ENCODE data around the gene POU2F1. TPM values are rescaled to one million over a fixed set of nuclear protein-coding genes. Genes with fewer than 3 reads are reported as not detected.

The POU2F1 gene
- total and polyA plus RNA-seq, 4 donors, result 0.93 to 10.5 (median 6.5) TPM

DNA sequence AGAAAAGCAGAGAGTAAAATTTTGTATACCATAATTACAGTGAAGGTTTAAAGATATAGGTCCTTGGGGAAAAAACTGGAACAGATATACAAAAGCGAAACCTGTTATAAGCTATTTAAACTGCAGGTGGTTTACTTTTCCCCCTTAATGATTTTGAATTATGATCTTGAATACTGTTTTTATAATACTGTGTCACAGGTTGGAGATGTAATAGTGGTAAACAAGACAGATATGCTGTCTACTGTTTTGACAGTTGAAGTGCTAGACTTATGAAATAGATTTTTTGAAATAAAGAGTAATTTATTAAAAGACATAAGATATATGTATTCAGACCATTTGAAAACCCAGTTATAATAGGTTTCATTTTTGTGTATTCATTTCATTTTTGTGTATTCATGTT, 168.3 kb downstream of the POU2F1 start:
- no peak for DNase-seq (ENCODE audit: low spot score)
- Histone ChIP-seq H3K27ac (ENCODE audit: low read depth in 1 of 2, low read length in 2 of 2) (no peak overlapping the region), H3K27me3 (ENCODE audit: control insufficient read depth in 4 of 4, insufficient read depth in 4 of 4, low read length in 3 of 4) (no peaks in the 10 kb centered on the region), H3K4me1 (ENCODE audit: control insufficient read depth in 4 of 4, insufficient read depth in 4 of 4, low read length in 3 of 4) (peaks cover 0 to 5% (median 1%) of the 10 kb centered on the region in 4 donors), H3K36me3 (ENCODE audit: control insufficient read depth in 4 of 4, insufficient read depth in 3 of 4, low read depth in 1 of 4, low read length in 3 of 4) (peaks cover 6 to 15% (median 12%) of the 10 kb centered on the region in 4 donors), H3K4me3 (ENCODE audit: low read depth in 1 of 3, low read length in 3 of 3) (no peak overlapping the region), H3K9me3 (ENCODE audit: control insufficient read depth in 4 of 4, low read length in 3 of 4) (no peaks in the 10 kb centered on the region), H3K9ac (ENCODE audit: low read depth in 1 of 2, low read length in 2 of 2) (no peak overlapping the region)
- 97% methylated on average over 1 of the region's 1 CpG for WGBS
- TF ChIP-seq EGR1 (IDR thresholded peaks at IDR 0.05; ENCODE audit: low read depth in 2 of 2) (no peak), ATF3 (IDR thresholded peaks at IDR 0.05) (no peak)

DNA sequence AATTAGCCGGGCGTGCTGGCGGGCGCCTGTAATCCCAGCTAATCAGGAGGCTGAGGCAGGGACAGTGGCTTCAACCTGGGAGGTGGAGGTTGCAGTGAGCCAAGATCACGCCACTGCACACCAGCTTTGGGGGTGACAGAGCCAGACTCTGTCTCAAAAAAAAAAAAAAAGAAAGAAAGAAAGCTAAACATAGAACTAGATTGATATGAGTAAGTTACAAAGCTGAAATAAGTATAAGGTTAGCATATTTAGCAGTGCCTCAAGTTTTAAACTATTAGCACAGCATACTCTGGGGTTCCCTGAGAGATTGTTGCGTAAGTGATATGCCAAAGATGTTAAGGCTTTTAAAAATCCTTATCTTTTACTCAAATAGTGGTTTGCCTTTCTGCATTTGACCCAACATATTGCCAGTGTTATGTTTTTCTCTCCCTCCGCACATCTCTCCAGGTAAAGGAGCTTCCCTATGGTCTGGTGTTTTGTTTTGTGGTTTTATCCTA, 171.6 kb downstream of the POU2F1 start:
- Histone ChIP-seq H3K9ac (ENCODE audit: low read depth in 1 of 2, low read length in 2 of 2) (no peak overlapping the region), H3K4me1 (ENCODE audit: control insufficient read depth in 4 of 4, insufficient read depth in 4 of 4, low read length in 3 of 4) (peaks cover 0 to 4% (median 1%) of the 10 kb centered on the region in 4 donors), H3K4me3 (ENCODE audit: low read depth in 1 of 3, low read length in 3 of 3) (no peak overlapping the region), H3K27ac (ENCODE audit: low read depth in 1 of 2, low read length in 2 of 2) (no peak overlapping the region), H3K36me3 (ENCODE audit: control insufficient read depth in 4 of 4, insufficient read depth in 3 of 4, low read depth in 1 of 4, low read length in 3 of 4) (peaks cover 3 to 7% (median 4%) of the 10 kb centered on the region in 4 donors), H3K9me3 (ENCODE audit: control insufficient read depth in 4 of 4, low read length in 3 of 4) (no peaks in the 10 kb centered on the region), H3K27me3 (ENCODE audit: control insufficient read depth in 4 of 4, insufficient read depth in 4 of 4, low read length in 3 of 4) (no peaks in the 10 kb centered on the region)
- 96% methylated on average over 7 of the region's 7 CpGs for WGBS
- no peak for TF ChIP-seq RXRA (IDR thresholded peaks at IDR 0.05)
- no peak for TF ChIP-seq FOXA2 (IDR thresholded peaks at IDR 0.05)
- TF ChIP-seq HNF4G (IDR thresholded peaks at IDR 0.05), result no peak
- no peak for TF ChIP-seq ATF3 (IDR thresholded peaks at IDR 0.05)
- TF ChIP-seq GABPA (IDR thresholded peaks at IDR 0.05 in 1 of 2, conservative IDR thresholded peaks at IDR 0.05 in 1 of 2), result no peak
- no peak for TF ChIP-seq REST (IDR thresholded peaks at IDR 0.05)
- no peak for TF ChIP-seq SP1 (IDR thresholded peaks at IDR 0.05)
- TF ChIP-seq NR2F2 (IDR thresholded peaks at IDR 0.05), result no peak
- DNase-seq (ENCODE audit: low spot score), result no peak

GRCh38 chr1:167400359-167400953, 179.8 kb downstream of the POU2F1 start:
- Histone ChIP-seq H3K27ac (ENCODE audit: low read depth in 1 of 2, low read length in 2 of 2) (no peak overlapping the region), H3K4me3 (ENCODE audit: low read depth in 1 of 3, low read length in 3 of 3) (no peak overlapping the region), H3K36me3 (ENCODE audit: control insufficient read depth in 4 of 4, insufficient read depth in 3 of 4, low read depth in 1 of 4, low read length in 3 of 4) (peaks cover 5 to 14% (median 8%) of the 10 kb centered on the region in 4 donors), H3K9me3 (ENCODE audit: control insufficient read depth in 4 of 4, low read length in 3 of 4) (no peaks in the 10 kb centered on the region), H3K4me1 (ENCODE audit: control insufficient read depth in 4 of 4, insufficient read depth in 4 of 4, low read length in 3 of 4) (no peaks in the 10 kb centered on the region), H3K27me3 (ENCODE audit: control insufficient read depth in 4 of 4, insufficient read depth in 4 of 4, low read length in 3 of 4) (no peaks in the 10 kb centered on the region), H3K9ac (ENCODE audit: low read depth in 1 of 2, low read length in 2 of 2) (no peak overlapping the region)
- no peak for DNase-seq (ENCODE audit: low spot score)
- 74% methylated on average over 2 of the region's 2 CpGs for WGBS
- TF ChIP-seq REST (IDR thresholded peaks at IDR 0.05) (no peak), EGR1 (IDR thresholded peaks at IDR 0.05; ENCODE audit: low read depth in 2 of 2) (no peak), YY1 (IDR thresholded peaks at IDR 0.05) (no peak), RAD21 (IDR thresholded peaks at IDR 0.05) (no peak), RXRA (IDR thresholded peaks at IDR 0.05) (no peak), HNF4A (conservative IDR thresholded peaks at IDR 0.05) (no peak), FOXA1 (IDR thresholded peaks at IDR 0.05) (no peak)
- TF ChIP-seq, protein P1, sequence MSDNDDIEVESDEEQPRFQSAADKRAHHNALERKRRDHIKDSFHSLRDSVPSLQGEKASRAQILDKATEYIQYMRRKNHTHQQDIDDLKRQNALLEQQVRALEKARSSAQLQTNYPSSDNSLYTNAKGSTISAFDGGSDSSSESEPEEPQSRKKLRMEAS (IDR thresholded peaks at IDR 0.05), result no peak
- TF ChIP-seq, protein P2, sequence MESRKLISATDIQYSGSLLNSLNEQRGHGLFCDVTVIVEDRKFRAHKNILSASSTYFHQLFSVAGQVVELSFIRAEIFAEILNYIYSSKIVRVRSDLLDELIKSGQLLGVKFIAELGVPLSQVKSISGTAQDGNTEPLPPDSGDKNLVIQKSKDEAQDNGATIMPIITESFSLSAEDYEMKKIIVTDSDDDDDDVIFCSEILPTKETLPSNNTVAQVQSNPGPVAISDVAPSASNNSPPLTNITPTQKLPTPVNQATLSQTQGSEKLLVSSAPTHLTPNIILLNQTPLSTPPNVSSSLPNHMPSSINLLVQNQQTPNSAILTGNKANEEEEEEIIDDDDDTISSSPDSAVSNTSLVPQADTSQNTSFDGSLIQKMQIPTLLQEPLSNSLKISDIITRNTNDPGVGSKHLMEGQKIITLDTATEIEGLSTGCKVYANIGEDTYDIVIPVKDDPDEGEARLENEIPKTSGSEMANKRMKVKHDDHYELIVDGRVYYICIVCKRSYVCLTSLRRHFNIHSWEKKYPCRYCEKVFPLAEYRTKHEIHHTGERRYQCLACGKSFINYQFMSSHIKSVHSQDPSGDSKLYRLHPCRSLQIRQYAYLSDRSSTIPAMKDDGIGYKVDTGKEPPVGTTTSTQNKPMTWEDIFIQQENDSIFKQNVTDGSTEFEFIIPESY (IDR thresholded peaks at IDR 0.05), result no peak
